HG02870 (cell line): ENCODE results near the gene CES4A.

Experiments used
- ATAC-seq: cut with Tn5 transposase; IDR thresholded peaks from one replicate; pipeline ENCODE4 v1.9.1; 2021; ENCODE audit warnings: mild to moderate bottlenecking, moderate library complexity; ENCODE audit not compliant: unreplicated experiment

The CES4A gene

GRCh38 chr16:67017810-67018488 lies 29.6 kb downstream of the CES4A start:
- peak; percentile 88 for ATAC-seq

- ATAC-seq = no peak
Measured at GRCh38 chr16:67019171-67019570, 30.8 kb downstream of the CES4A start.

- ATAC-seq = no peak
Measured at GRCh38 chr16:67021321-67021720, 32.9 kb downstream of the CES4A start.

- no peak for ATAC-seq
Measured at GRCh38 chr16:67022531-67023214, 34.3 kb downstream of the CES4A start.

GRCh38 chr16:67023689-67024088 lies 35.3 kb downstream of the CES4A start:
- ATAC-seq = no peak

GRCh38 chr16:67024384-67025209 lies 36.2 kb downstream of the CES4A start:
- ATAC-seq = no peak

- no peak for ATAC-seq
Measured at GRCh38 chr16:67025210-67025550, 36.8 kb downstream of the CES4A start.

GRCh38 chr16:67026570-67026969 lies 38.2 kb downstream of the CES4A start:
- ATAC-seq = no peak

- no peak for ATAC-seq
Measured at GRCh38 chr16:67027046-67027445, 38.7 kb downstream of the CES4A start.

GRCh38 chr16:67028167-67028695 lies 39.8 kb downstream of the CES4A start:
- no peak for ATAC-seq

- ATAC-seq = peak; percentile 75
Measured at GRCh38 chr16:67028696-67029253, 40.4 kb downstream of the CES4A start, which contains the start of gene CBFB. Gene CBFB, plus strand, starts transcription at chr16:67029149. Its CDS starts 259 bp downstream, at chr16:67029408.

GRCh38 chr16:67029254-67030096 lies 41.1 kb downstream of the CES4A start:
- ATAC-seq = peak; percentile 31

- no peak for ATAC-seq
Measured at GRCh38 chr16:67030221-67030962, 42.0 kb downstream of the CES4A start.

- no peak for ATAC-seq
Measured at GRCh38 chr16:67034487-67034886, 46.1 kb downstream of the CES4A start.

- ATAC-seq = no peak
Measured at GRCh38 chr16:67035364-67035763, 47.0 kb downstream of the CES4A start.

- no peak for ATAC-seq
Measured at GRCh38 chr16:67036323-67036741, 47.9 kb downstream of the CES4A start.

GRCh38 chr16:67039260-67040020 lies 51.1 kb downstream of the CES4A start:
- ATAC-seq = no peak

GRCh38 chr16:67040166-67040565 lies 51.8 kb downstream of the CES4A start:
- no peak for ATAC-seq

GRCh38 chr16:67040906-67041305 lies 52.5 kb downstream of the CES4A start:
- no peak for ATAC-seq
